GM19099 (cell line): ENCODE measurements around the gene ZFP14.

Experiments used
- POLR2A ChIP-seq: IDR thresholded peaks from 3 replicates; pipeline ENCODE4 v1.6.1; 2011; ENCODE audit warnings: low read depth; ENCODE audit not compliant: insufficient read length; ENCODE audit errors: extremely low read depth

Gene ZFP14

DNA sequence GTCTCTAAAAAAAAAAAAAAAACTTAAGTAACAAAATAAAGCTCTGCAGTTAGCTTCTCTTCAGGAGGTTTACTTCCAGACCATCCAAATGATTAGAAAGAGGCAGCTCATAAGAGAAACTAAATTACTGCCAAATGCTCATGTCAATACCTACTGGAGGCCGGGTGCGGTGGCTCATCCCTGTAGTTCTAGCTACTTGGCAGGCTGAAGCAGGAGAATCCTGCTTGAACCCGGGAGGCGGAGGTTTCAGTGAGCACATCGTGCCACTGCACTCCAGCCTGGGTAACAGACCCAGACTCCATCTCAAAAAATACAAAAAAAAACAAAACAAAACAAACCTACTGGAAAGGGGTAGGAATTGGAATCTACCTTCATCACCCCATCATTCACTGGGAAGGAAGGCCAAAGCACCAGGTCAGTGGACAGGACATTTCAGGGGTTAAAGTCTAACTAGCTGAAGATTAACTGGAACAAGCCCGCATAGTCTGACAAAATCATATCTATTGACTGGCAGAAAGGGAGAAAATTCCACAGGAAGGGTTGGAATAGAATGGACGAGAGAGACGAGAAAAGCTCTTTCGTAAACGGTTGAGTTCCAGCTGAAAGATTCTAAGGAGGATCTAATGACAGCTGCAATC, 1.3 kb downstream of the ZFP14 start:
- TF ChIP-seq POLR2A: no peak

DNA sequence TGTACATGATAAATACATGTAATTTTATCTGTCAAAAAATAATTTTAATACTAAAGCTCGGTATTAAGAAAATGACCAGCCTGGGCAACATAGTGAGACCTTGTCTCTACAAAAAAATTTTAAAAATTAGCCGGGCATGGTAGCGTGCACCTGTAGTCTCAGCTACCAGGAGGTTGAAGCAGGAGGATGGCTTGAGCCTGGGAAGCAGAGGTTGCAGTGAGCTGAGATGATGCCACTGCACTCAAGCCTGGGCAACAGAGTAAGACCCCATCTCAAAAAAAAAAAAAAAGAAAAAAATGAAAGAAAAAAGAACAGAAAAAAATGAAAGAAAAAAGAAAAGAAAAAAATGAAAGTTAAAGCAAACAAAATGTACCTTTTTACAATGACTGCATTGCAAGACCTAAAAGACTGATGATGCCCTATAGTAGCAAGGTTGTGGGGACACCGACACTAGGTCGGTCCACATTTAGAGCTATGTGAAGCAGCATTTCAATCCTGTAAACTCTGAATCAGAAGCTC, 5.3 kb downstream of the ZFP14 start:
- TF ChIP-seq POLR2A: no peak

DNA sequence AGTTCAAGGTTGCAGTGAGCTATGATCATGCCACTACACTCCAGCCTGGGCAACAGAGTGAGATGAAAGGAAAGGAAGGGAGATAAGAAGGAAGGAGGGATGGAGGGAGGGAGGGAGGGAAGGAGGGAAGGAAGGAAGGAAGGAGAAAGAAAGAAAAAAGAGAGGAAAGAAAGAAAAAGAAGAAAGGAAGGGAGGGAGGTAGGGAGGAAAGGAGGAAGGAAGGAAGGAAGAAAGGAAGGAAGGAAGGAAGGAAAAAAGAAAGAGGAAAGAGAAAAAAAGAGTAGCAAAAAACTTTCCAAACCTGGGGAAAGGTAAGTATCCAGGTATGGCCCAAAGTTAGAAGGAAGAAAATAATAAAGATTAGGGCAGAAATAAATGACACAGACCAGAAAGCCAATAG, 7.1 kb downstream of the ZFP14 start:
- TF ChIP-seq POLR2A: no peak

DNA sequence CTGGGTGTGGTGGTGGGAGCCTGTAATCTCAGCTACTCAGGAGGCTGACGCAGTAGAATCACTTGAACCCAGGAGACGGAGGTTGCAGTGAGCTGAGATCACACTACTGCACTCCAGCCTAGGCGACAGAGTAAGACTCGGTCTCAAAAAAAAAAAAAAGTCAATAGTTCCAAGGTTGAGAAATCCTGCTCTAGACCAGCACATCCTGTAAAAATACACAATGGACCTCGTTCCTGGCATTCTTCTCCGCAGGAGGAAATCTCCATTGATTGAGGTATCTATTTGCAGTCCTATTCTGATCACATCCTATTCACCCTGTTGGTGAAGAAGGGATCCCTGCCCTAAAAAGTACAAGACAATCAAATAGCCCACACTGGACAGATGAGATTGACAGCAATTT, 15.2 kb downstream of the ZFP14 start:
- no peak for TF ChIP-seq POLR2A

DNA sequence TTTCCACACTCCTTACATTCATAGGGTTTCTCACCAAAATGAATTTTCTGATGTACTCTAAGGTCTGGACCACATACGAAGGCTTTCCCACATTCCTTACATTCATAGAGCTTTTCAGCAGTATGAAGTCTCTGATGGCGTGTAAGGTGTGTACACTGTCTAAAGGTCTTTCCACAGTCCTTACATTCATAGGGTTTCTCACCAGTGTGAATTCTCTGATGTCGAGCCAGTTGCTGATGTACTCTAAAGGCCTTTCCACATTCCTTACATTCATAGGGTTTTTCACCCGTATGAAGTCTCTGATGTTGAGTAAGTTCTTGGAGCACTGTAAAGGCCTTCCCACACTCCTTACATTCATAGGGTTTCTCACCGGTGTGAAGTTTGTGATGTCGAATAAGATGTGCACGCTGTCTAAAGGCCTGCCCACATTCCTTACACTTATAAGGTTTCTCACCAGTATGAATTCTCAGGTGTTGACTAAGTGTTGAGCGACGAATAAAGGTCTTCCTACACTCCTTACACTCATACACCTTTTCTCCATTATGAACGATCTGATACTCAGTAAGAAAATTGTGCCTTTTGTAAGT, 38.1 kb downstream of the ZFP14 start:
- TF ChIP-seq POLR2A: no peak

DNA sequence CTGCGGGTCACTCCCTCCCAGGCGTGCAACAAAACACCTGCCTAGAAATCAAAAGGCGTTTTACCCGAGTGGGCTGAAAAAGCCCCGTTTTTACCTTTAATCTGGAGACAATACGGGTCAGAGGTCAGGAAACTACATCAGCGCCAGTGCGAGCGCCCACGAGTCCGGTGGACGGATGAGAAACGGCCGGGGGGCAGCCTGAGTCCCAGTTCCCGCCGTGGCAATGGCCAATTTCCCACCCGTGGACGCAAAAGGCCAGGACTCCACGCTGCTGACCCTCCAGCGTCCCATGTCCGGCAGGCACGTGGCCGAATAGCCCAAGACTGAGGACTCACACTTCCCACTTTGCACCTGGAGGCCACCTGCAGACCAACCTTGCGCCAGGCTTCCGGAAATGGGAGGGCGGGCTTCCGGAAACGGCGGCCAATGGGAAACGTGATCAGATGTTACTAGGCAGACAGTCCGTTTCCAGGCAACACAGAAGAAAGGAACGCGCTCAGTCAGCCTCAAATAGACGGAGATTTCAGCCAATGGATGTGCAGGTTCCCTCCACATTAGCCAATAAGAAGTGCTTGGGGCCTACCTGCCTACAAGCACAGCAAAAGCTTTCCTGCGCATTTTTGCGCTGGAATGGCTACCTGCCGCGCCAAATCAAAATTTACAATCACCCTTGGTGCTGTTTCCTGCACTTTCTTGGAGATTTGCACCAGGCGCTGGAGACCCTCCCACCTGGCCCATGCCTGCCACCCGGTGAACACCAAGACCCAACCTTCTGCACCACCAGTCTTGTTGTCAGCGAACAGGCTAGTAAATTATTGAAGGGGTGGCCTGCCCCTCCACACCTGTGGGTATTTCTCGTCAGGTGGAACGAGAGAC, 47.4 kb downstream of the ZFP14 start:
- peak; percentile 18 for TF ChIP-seq POLR2A

DNA sequence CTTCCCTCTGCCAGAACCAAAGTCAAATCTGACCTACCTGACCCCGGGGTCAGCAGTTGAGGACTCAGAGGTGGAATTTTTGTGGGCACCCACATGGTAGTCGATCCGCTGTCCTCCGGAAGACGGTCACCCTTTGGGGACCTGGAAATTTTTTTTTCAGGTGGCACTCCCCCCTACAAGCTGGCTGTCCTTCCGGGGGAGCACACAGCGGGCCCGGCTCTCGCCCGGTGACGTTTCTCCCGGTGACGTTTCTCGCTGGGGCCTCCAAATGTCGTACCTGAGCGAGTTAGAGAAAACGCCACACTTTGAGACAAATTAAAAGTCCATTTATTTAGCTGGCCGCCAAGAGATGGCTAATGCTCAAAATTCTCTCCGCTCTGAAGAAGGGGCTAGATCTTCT, 48.8 kb downstream of the ZFP14 start:
- TF ChIP-seq POLR2A: no peak
